DMS53 (cell line): ENCODE measurements around the gene OPCML.
A peak's percentile ranks its signal among the peaks of the same experiment; 100 is the strongest.

Experiments used
- DNase-seq: peaks from one replicate; lab custom pipeline; 2025; lab: John Stamatoyannopoulos, UW

Gene OPCML

DNA sequence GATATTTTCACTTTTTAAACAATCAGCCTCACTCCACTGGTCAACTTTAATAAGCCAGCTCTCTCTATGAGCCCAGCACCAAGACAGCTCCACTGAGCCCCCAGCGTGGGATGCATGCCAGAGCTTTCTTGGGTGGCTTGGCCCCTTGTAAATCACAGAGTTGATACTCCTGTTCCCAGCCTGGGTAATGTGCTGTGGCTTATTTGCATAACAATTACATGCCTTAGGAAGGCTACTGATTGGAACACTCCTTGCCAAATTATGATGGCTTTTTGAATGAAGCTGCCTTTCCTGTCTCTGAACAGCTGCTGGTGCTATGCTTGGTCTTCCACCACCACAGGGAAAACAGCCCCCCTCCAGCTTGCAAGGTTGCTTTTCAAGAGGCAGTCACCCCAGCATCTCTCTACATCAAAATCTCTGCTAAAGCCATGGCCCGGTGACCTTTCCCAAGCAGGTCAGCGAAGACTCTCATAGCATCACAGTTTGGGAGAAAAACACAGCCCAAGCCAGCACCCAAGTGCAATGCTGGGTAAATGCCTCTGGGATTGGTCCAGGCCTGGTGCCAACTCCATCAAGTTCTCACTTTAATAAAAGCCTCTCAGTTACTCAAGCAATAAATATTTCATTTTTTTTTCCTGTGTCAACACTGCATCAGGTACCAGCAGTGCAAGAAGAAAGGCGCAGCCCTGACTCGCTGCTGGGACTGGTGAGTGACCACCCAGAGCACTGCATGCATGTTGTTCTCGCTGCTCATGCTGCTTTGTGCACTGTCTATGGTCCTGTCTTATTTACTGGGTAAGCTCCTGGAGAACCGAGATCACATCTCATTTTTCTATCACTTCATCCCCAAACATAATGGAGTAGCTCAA, 549.3 kb downstream of the OPCML start:
- no peak for DNase-seq

DNA sequence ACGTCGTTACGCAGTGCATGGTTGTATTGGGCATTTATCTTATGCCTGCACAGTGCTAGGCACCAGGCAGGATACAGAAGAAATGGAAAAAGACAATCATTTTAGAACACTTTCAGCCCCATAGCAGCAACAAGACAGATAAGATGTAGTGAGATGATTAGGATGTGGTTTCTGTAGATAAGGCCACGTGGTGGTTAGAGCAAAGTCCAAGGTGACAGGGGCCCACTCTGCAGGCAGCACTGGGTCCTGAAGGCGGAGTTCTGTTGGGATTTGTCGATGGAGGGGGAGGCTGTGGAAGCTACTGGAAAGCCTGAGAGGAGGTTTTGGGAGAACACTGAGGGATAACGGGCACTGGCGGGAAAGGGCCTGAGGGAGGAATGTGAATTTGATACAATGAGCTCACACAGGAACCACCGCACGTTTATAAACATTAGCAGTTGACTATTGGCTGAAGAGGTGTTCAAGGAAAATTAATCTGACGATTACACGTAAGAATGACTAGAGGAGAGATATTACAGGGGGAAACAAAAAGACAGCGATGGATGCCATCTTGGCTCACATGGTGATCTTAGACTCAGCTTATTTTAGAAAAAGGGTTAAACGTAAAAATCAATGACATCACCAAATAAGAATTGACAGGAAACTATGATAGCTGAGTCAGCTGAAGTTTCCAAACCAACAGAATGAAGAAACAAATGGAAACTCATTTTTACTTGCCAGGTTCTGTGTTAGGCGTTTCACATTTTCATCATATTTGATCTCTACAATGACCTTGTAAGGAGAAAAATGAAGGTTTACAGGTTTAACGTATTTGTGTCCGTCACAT, 551.0 kb downstream of the OPCML start:
- DNase-seq = no peak

DNA sequence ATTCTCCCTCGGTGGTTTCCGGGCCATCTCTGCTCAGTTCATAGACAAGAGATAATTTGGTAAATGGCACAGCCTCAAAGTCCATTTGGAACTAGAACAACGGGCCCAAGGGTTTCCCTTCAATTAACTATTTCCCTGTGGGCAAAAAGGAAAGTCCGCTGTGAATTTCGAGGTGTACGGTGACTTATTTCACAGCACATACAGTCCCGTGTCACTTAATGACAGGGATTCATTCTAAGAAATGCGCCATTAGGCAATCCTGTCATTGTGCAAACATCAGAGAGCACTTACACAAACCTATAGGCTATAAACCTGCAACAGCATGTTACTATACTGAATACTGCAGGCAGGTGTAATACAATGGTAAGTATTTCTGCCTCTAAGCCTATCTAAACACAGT, 551.6 kb downstream of the OPCML start:
- DNase-seq = no peak

DNA sequence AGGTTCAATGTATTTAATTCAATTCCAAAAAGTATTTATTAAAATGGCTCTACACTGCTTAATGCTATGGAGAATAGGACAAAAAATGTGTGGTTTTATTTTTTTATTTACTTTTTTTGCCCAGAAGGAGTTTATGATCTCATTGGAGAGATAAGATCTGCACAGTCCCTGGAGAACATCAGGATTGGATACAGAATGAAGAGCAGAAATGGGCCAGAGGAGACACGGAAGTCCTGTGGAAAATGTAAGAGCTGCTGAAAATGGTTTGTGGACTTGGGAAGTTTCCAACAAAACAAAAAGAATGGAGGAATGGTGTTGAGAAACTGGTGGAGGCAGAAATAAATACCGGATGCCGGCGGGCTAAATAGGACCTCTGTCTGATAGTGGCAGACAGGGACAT, 554.6 kb downstream of the OPCML start:
- no peak for DNase-seq

DNA sequence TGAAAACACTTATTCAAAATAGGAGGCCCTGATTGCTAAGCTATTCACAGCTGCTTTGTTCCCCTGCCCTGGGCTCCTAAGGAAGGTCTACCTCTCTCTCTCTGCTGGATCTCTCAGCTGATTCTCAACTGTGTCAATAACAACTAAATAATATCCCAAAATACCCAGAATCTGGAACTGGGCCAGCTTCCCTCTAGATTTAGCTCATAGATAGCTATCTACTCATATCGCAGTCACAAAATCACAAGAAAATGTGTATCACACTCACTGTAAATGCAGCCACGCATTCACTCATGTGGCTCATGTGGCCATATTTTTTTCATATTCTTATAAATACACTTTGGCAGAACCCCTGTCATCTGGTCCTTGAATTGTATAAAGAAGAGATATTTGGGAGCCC, 555.1 kb downstream of the OPCML start:
- DNase-seq = no peak

DNA sequence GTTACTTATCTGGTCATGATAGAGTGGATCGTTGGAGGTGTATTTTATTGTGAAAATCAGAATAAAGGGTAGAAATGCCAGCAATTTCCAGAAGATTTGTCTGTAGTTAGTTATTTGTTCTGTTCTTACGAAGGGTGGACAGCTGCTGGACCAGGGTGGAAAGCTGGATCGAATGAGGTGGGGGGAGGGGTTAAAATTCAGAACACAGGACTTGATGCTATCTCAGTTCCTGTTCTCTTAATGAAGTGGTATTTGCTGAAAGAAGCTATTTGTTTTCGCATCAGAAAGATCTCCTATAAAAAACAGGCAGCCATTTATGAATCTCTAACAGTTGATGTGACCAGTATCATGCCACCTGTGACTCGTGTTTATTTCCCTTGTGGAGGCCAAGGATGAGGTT, 556.2 kb downstream of the OPCML start:
- no peak for DNase-seq

- no peak for DNase-seq
Observed at GRCh38 chr11:132973686-132974085, 558.6 kb downstream of the OPCML start.

DNA sequence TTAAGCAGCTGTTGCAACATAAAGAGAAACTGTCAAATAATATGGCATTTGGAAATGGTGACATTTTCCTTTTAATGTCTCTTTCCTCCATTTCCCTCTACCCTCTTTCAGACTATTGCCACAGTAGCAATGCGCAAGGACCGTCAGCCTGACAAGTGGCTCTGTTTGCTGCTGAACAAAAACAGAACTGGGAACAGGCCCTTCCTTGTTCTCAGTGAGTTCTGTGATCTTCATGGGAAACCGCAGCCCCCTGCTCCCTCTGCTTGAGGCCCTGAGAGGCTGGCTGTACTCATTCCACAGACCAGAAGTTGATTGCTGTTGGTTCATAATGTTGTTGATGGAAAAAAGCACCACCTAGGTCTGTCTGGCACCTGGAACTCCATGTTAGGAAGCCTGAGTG, 559.7 kb downstream of the OPCML start:
- DNase-seq = no peak

DNA sequence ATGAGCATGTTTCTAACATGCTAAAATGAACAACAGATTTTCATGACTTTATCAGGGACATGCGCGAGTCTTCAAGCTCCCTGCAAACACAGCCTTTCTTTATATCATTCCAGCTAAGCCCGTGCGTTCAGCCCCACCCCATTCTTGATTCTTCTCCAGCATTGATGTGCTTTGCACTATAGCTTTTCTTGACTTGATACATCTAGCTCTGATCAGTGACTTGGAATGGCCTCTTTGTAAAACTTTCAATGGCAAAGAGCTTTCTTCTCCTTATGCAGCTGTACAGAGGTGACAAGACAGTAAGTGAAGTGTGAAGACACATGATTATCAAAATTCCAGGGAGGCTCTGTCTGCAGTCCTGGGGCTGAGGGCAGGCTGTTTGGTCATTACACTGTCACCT, 561.0 kb downstream of the OPCML start:
- no peak for DNase-seq

DNA sequence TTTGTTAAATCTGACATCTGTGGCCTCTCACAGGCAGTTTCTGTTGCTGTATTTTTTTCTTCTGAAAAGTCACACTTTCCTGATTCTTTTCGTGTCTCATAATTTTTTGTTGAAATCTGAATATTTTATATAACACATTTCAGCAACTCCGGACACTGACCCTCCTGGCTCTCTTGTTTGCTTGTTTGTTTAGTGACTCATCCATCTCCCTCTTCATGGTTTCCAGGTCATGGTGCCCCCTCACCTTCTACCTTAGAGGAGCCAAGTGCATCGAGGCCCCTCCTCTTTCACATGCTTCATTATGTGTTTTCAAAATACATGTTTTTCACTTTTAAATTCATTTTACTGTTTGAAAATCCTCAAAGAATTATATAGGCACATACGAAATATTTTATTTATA, 562.4 kb downstream of the OPCML start:
- peak; percentile 76 for DNase-seq

- DNase-seq = no peak
Observed at GRCh38 chr11:132962041-132962440, 570.3 kb downstream of the OPCML start.

GRCh38 chr11:132961453-132961852, 570.8 kb downstream of the OPCML start:
- no peak for DNase-seq

GRCh38 chr11:132960273-132961078, 571.8 kb downstream of the OPCML start:
- DNase-seq = no peak

- DNase-seq = no peak
Observed at GRCh38 chr11:132959693-132960092, 572.6 kb downstream of the OPCML start.

- no peak for DNase-seq
Observed at GRCh38 chr11:132957881-132958280, 574.4 kb downstream of the OPCML start.

- DNase-seq = no peak
Observed at GRCh38 chr11:132948252-132948651, 584.0 kb downstream of the OPCML start.

- no peak for DNase-seq
Observed at GRCh38 chr11:132944569-132944944, 587.7 kb downstream of the OPCML start.

DNA sequence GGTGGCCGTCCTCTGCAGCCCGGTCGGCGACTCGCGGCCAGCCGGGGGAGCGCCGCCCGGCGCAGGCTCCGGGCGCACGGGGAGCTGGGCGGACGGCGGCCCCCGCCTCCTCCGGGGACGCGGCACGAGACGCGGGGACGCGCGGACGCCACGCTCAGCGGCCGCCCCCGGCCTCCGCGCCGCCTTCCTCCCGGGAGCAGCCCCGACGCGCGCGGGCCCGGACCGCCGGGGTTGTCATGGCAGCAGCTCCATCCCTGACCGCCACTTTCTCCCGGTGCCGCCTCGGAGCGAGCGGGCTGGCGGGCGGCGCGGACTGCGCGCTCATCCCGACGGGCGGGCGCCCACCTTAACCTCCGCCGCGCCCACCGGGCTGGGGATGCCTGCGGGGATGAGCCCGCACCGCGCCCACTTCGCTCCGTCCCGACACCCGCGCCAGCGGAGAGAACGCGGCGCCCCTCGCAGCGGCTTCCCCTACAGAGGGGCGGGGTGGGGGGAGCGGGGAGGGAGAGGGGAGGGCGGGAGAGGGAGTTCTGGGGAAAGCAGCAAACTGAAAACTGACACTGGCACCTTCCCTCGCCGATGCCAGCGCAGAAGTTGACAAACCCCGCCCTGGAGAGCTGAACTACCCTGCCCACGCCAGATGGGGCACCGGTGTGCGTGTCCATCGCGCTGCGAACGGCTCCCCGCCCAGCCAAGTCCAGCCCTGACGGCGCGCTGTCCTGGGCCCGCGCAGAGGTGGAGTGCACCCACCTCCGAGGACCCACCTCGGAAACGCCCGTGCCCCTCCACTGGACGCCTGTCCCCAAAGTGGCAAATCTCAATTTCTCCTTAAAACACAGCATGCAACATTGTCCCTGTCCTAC, 588.4 kb downstream of the OPCML start:
- DNase-seq = peak; percentile 47

- peak; percentile 35 for DNase-seq
Observed at GRCh38 chr11:132943357-132943705, 589.0 kb downstream of the OPCML start.

GRCh38 chr11:132942611-132943356, 589.5 kb downstream of the OPCML start:
- DNase-seq = peak; percentile 35

DNA sequence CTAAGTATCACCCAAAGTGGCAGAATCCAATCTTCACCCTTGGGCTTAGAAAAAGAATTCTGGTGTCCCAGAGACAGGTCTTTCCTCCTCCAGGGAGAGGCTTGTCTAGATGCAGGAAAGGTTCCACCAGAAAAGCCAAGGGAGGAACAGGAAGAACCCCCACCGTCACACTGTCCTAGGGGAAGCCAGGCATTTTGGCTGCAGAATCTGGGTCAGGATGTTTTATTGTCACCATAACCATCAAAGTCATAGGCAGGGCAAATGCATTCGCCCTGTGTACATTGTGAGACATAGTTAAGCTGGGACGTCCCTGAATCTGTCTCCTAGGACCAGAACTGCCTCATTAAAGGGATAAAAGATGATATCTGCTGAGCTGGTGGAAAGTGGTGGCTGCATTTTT, 590.5 kb downstream of the OPCML start:
- no peak for DNase-seq
